OCI-LY1 (cell line): ENCODE data around the gene SLC5A2.

Experiments
- EZH2 ChIP-seq: fragments of 200-600 bp; sonication (generic), shearing (Covaris generic); IDR thresholded peaks from 2 replicates; pipeline ENCODE4 v1.8.0; 2017; ENCODE audit warnings: borderline replicate concordance, mixed run types, mild to moderate bottlenecking, antibody characterized with exemption, low read length, moderate library complexity, mixed read lengths
- TF ChIP-seq, protein P1 (sequence below): fragments of 200-600 bp; sonication (generic), shearing (Covaris generic); IDR thresholded peaks from 2 replicates; pipeline ENCODE4 v1.5.1; 2017; ENCODE audit warnings: mild to moderate bottlenecking, antibody characterized with exemption, low read length, moderate library complexity, mixed read lengths

DNA sequence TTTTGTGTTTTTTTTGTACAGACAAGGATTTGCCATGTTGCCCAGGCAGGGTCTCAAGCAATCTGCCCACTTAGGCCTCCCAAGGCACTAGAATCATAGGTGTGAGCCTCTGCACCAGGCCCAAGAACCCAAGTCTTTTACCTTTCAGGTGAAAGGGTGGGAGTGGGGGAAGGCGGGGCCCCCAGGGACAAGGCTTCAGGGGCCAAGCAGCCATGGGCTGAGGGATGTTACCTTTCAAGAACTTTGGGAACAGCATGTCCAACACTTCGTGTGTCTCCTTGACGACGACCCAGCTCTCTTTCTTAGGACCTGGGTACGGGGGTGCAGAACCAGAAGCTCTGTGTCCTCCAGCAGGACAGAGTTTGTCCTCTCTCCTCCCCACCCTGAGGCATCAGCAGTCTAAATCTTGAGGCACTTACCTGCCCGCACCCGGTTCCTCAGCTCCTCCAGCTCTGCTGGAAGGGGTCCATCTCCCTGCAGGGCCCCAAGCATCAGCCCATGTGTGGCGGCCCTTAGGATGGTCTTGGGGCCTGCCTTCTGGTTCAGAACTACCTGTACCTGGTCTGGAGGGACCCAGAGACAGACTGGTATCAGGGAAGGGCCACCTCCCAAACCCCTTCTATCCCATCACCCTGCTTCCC is 9.0 kb downstream of the SLC5A2 start:
- TF ChIP-seq, protein P1, sequence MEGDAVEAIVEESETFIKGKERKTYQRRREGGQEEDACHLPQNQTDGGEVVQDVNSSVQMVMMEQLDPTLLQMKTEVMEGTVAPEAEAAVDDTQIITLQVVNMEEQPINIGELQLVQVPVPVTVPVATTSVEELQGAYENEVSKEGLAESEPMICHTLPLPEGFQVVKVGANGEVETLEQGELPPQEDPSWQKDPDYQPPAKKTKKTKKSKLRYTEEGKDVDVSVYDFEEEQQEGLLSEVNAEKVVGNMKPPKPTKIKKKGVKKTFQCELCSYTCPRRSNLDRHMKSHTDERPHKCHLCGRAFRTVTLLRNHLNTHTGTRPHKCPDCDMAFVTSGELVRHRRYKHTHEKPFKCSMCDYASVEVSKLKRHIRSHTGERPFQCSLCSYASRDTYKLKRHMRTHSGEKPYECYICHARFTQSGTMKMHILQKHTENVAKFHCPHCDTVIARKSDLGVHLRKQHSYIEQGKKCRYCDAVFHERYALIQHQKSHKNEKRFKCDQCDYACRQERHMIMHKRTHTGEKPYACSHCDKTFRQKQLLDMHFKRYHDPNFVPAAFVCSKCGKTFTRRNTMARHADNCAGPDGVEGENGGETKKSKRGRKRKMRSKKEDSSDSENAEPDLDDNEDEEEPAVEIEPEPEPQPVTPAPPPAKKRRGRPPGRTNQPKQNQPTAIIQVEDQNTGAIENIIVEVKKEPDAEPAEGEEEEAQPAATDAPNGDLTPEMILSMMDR, result no peak
- TF ChIP-seq EZH2, result no peak
